Measurements from ENCODE around the gene ATF6B. TPM values are rescaled to one million over a fixed set of nuclear protein-coding genes. Genes with fewer than 3 reads are reported as not detected.
A peak's percentile ranks its signal among the peaks of the same experiment; 100 is the strongest.
"Not testable (repeated sequence)": the region's sequence is repeated elsewhere in the genome, so short reads cannot be mapped to it uniquely, and the experiment has no call there.

The ATF6B gene
- total RNA-seq, 4 donors from 2014 or later = 13.3 to 26.9 (median 25.2) TPM

- ATAC-seq = no peak
- Histone ChIP-seq H3K27me3 (no peaks in the 10 kb centered on the region), H3K9me3 (no peaks in the 10 kb centered on the region), H3K36me3 (peaks cover 0 to 91% of the 10 kb centered on the region in 2 donors), H3K4me1 (peaks cover 0 to 6% (median 0%) of the 10 kb centered on the region in 3 donors), H3K4me3 (no peak overlapping the region), H3K27ac (no peak overlapping the region)
- TF ChIP-seq POLR2AphosphoS5 (IDR thresholded peaks at IDR 0.05) = no peak
- no peak for TF ChIP-seq EP300 (IDR thresholded peaks at IDR 0.05)
- TF ChIP-seq POLR2A (IDR thresholded peaks at IDR 0.05) = no peak
- TF ChIP-seq, protein P1, sequence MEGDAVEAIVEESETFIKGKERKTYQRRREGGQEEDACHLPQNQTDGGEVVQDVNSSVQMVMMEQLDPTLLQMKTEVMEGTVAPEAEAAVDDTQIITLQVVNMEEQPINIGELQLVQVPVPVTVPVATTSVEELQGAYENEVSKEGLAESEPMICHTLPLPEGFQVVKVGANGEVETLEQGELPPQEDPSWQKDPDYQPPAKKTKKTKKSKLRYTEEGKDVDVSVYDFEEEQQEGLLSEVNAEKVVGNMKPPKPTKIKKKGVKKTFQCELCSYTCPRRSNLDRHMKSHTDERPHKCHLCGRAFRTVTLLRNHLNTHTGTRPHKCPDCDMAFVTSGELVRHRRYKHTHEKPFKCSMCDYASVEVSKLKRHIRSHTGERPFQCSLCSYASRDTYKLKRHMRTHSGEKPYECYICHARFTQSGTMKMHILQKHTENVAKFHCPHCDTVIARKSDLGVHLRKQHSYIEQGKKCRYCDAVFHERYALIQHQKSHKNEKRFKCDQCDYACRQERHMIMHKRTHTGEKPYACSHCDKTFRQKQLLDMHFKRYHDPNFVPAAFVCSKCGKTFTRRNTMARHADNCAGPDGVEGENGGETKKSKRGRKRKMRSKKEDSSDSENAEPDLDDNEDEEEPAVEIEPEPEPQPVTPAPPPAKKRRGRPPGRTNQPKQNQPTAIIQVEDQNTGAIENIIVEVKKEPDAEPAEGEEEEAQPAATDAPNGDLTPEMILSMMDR (IDR thresholded peaks at IDR 0.05) = no peak
- WGBS, 2 donors (ENCODE audit: low coverage in 1 of 2) = 40 to 100% methylated on average over 1 of the region's 14 CpGs
Measured at GRCh38 chr6:32068867-32069266, 59.2 kb downstream of the ATF6B start.

GRCh38 chr6:32068315-32068714, 59.7 kb downstream of the ATF6B start:
- not testable (repeated sequence) for H3K9me3 ChIP-seq, ATAC-seq, H3K4me3 ChIP-seq, H3K27me3 ChIP-seq, H3K4me1 ChIP-seq
- H3K27ac ChIP-seq = peak overlapping the region in 1 of 4 donors; percentile 22
- 100% methylated on average over 2 of the region's 13 CpGs; no CpG with 5 or more reads in 1 of the 2 donors for WGBS, 2 donors (ENCODE audit: low coverage in 1 of 2)
- H3K36me3 ChIP-seq = peaks cover 0 to 91% of the 10 kb centered on the region in 2 donors

GRCh38 chr6:32067521-32067920, 60.5 kb downstream of the ATF6B start:
- H3K4me1 ChIP-seq, H3K27ac ChIP-seq, H3K9me3 ChIP-seq, H3K27me3 ChIP-seq, H3K4me3 ChIP-seq, ATAC-seq: not testable (repeated sequence)
- peaks cover 0 to 90% of the 10 kb centered on the region in 2 donors for H3K36me3 ChIP-seq
- WGBS, 2 donors (ENCODE audit: low coverage in 1 of 2) = no CpG with 5 or more reads among the region's 19 CpGs

Small RNAs within 50 kb of the gene (small RNA-seq; reads per million reads assigned to genes)
- 0 reads per million in 4 donors for gene RNA5SP206

Other genes starting within 250 kb of the ATF6B start
- gene SLC44A4, start 249.2 kb downstream of the ATF6B start, total RNA-seq = 1 to 10 TPM in 2 of 4 donors, not detected in 2; 1.1 to 4.5 TPM
- 10 to 100 TPM; 29.5 to 43.4 (median 35.5) TPM for gene EHMT2, start 230.5 kb downstream of the ATF6B start, total RNA-seq
- gene ZBTB12, start 226.2 kb downstream of the ATF6B start, total RNA-seq = 1 to 10 TPM in 2 of 4 donors, under 1 TPM in 2; 0.40 to 2.0 (median 0.86) TPM
- gene C2, start 200.5 kb downstream of the ATF6B start, total RNA-seq = 10 to 100 TPM in 3 of 4 donors, 1 to 10 TPM in 1; 3.3 to 33.4 (median 14.4) TPM
- gene CFB, start 182.2 kb downstream of the ATF6B start, total RNA-seq = 10 to 100 TPM in 3 of 4 donors, 1 to 10 TPM in 1; 8.1 to 42.6 (median 23.1) TPM
- gene NELFE, start 169.3 kb downstream of the ATF6B start, total RNA-seq = 10 to 100 TPM; 64.1 to 89.7 (median 70.4) TPM
- 10 to 100 TPM; 18.8 to 52.5 (median 25.8) TPM for gene SKIC2, start 169.1 kb downstream of the ATF6B start, total RNA-seq
- gene DXO, start 156.1 kb downstream of the ATF6B start, total RNA-seq = 10 to 100 TPM; 12.3 to 17.4 (median 14.6) TPM
- gene C4A, start 146.2 kb downstream of the ATF6B start, total RNA-seq = 100 to 1,000 TPM in 1 of 4 donors, 10 to 100 TPM in 3; 50.4 to 111 (median 81.5) TPM
- 100 to 1,000 TPM in 1 of 4 donors, 10 to 100 TPM in 3; 45.6 to 259 (median 82.1) TPM for gene C4B, start 113.5 kb downstream of the ATF6B start, total RNA-seq
- 1 to 10 TPM in 1 of 4 donors, under 1 TPM in 2, not detected in 1; 0.47 to 1.7 (median 0.81) TPM for gene CYP21A2, start 89.8 kb downstream of the ATF6B start, total RNA-seq
- gene TNXB, start 18.9 kb downstream of the ATF6B start, total RNA-seq = 100 to 1,000 TPM; 148 to 394 (median 190) TPM
- gene FKBPL, start 2.0 kb upstream of the ATF6B start, total RNA-seq = 1 to 10 TPM; 2.3 to 4.2 (median 3.7) TPM
- 1 to 10 TPM; 1.2 to 4.8 (median 3.1) TPM for gene PRRT1, start 23.7 kb upstream of the ATF6B start, total RNA-seq
- gene PPT2, start 25.9 kb upstream of the ATF6B start, total RNA-seq = 100 to 1,000 TPM in 1 of 4 donors, 10 to 100 TPM in 3; 16.0 to 120 (median 25.5) TPM
- gene EGFL8, start 36.3 kb upstream of the ATF6B start, total RNA-seq = 10 to 100 TPM in 2 of 4 donors, 1 to 10 TPM in 2; 5.0 to 15.1 (median 10.1) TPM
- 10 to 100 TPM; 45.6 to 70.5 (median 54.6) TPM for gene AGPAT1, start 47.8 kb upstream of the ATF6B start, total RNA-seq
- 100 to 1,000 TPM in 1 of 4 donors, 10 to 100 TPM in 3; 78.8 to 101 (median 88.0) TPM for gene RNF5, start 50.2 kb upstream of the ATF6B start, total RNA-seq
- gene AGER, start 56.0 kb upstream of the ATF6B start, total RNA-seq = 1 to 10 TPM; 1.4 to 2.3 (median 1.6) TPM
- 10 to 100 TPM; 42.9 to 70.1 (median 61.0) TPM for gene PBX2, start 62.0 kb upstream of the ATF6B start, total RNA-seq
- 10 to 100 TPM in 2 of 4 donors, 1 to 10 TPM in 1, under 1 TPM in 1; 0.93 to 16.3 (median 9.0) TPM for gene GPSM3, start 64.4 kb upstream of the ATF6B start, total RNA-seq
- gene NOTCH4, start 95.8 kb upstream of the ATF6B start, total RNA-seq = 10 to 100 TPM; 10.9 to 26.0 (median 13.2) TPM
- gene TSBP1, start 243.7 kb upstream of the ATF6B start, total RNA-seq = not detected

All from gastroesophageal sphincter (tissue), 4 donors.